A549 (cell line): Measurements from ENCODE around the gene ZRANB3. TPM values are rescaled to one million over a fixed set of nuclear protein-coding genes. Genes with fewer than 3 reads are reported as not detected.
"Not testable (repeated sequence)": the region's sequence is repeated elsewhere in the genome, so short reads cannot be mapped to it uniquely, and the experiment has no call there.

ENCODE experiments used
- ATAC-seq, 2 experiments: fragments of 200-7000 bp in 1 of 2; fragments of >200 bp in 1 of 2; cut with Nextera tagmentation in 1 of 2; cut with Tn5 transposase in 1 of 2; 3 replicates each; pipeline versions ENCODE4 v1.8.0 to v1.9.1; 2018 to 2020; ENCODE audit warnings: mild to moderate bottlenecking in 1 of 2, moderate library complexity in 1 of 2
- CTCF ChIA-PET: fragments of 300-600 bp; sonication (Branson Sonifier 250); formaldehyde crosslinking; extraction: SDS; loops from one replicate; lab custom pipeline; 2021; ENCODE audit warnings: antibody characterized with exemption, inconsistent platforms; lab: Yijun Ruan, JAX
- POLR2A ChIA-PET: fragments of 350-600 bp; formaldehyde crosslinking; extraction: SDS; loops from one replicate; lab custom pipeline; 2021; ENCODE audit warnings: antibody characterized with exemption, inconsistent platforms; lab: Yijun Ruan, JAX
- DNase-seq, 2 experiments: peaks; one replicate each; pipeline versions ENCODE4 v3.0.0 to v3.0.0-alpha.2; 2011 to 2016; ENCODE audit warnings: low read depth in 1 of 2, low spot score in 1 of 2
- FAIRE-seq: peaks from 2 replicates; lab custom pipeline; 2011; peaks lifted over from hg19 to GRCh38; lab: Jason Lieb, UNC
- H3K27ac ChIP-seq, 2 experiments: fragments of >200 bp; sonication (Bioruptor Twin); formaldehyde crosslinking; 3 replicates each; pipeline ENCODE4 v1.5.1; 2016 to 2017
- H3K4me1 ChIP-seq: fragments of >200 bp; sonication (Bioruptor Twin); formaldehyde crosslinking; 3 replicates; pipeline ENCODE4 v1.6.1; 2016
- H3K4me2 ChIP-seq: fragments of >200 bp; sonication (Bioruptor Twin); formaldehyde crosslinking; 3 replicates; pipeline ENCODE4 v1.6.1; 2016
- H3K4me3 ChIP-seq: fragments of >200 bp; sonication (Bioruptor Twin); formaldehyde crosslinking; 3 replicates; pipeline ENCODE4 v1.5.1; 2016
- H3K9me3 ChIP-seq: fragments of >200 bp; sonication (Bioruptor Twin); formaldehyde crosslinking; 3 replicates; pipeline ENCODE4 v1.6.1; 2016
- CBX2 ChIP-seq: fragments of 200-600 bp; sonication (generic); IDR thresholded peaks from 2 replicates; pipeline ENCODE4 v1.6.1; 2016; ENCODE audit warnings: low read depth, mild to moderate bottlenecking, borderline replicate concordance
- CEBPB ChIP-seq, 2 experiments: fragments of >200 bp in 1 of 2; sonication (Bioruptor Twin) in 1 of 2; formaldehyde crosslinking in 1 of 2; IDR thresholded peaks; 2 replicates each; pipeline ENCODE4 v1.6.1; 2012 to 2016
- FOXS1 ChIP-seq: fragments of 250-450 bp; sonication (Bioruptor Pico); IDR thresholded peaks from 2 replicates; pipeline ENCODE4 v1.5.0; 2020; ENCODE audit warnings: mild to moderate bottlenecking, moderate library complexity
- HDAC2 ChIP-seq: fragments of 200-600 bp; sonication (generic); IDR thresholded peaks from 2 replicates; pipeline ENCODE4 v1.6.1; 2016
- HOXA7 ChIP-seq: fragments of 250-450 bp; sonication (Bioruptor Pico); IDR thresholded peaks from 2 replicates; pipeline ENCODE4 v1.5.0; 2020; ENCODE audit warnings: mild to moderate bottlenecking, moderate library complexity
- MAFK ChIP-seq: fragments of 450-650 bp; IDR thresholded peaks from 2 replicates; pipeline ENCODE4 v1.6.1; 2014; ENCODE audit not compliant: partially characterized antibody
- MYC ChIP-seq: IDR thresholded peaks from 2 replicates; pipeline ENCODE4 v1.6.1; 2012; ENCODE audit warnings: mild to moderate bottlenecking, inconsistent platforms, low read length, improper control_type of control experiment, borderline replicate concordance
- POLR2AphosphoS2 ChIP-seq: conservative IDR thresholded peaks from 2 replicates; pipeline ENCODE4 v1.6.1; 2012; ENCODE audit warnings: low read length, improper control_type of control experiment, inconsistent platforms
- RCOR1 ChIP-seq: fragments of 150-350 bp; IDR thresholded peaks from 2 replicates; pipeline ENCODE4 v1.6.1; 2014; ENCODE audit warnings: antibody characterized with exemption, low read length, low read depth
- SREBF2 ChIP-seq: fragments of 450-650 bp; IDR thresholded peaks from 2 replicates; pipeline ENCODE4 v1.6.1; 2014; ENCODE audit warnings: mild to moderate bottlenecking, moderate library complexity
- TP53 ChIP-seq: fragments of 250-450 bp; sonication (Bioruptor Pico); IDR thresholded peaks from 2 replicates; pipeline ENCODE4 v1.5.0; 2021; ENCODE audit warnings: mild to moderate bottlenecking, moderate library complexity
- ZC3H11A ChIP-seq: fragments of 450-650 bp; IDR thresholded peaks from 2 replicates; pipeline ENCODE4 v1.6.1; 2014; ENCODE audit warnings: antibody characterized with exemption, mild to moderate bottlenecking
- ZSCAN20 ChIP-seq: fragments of 250-450 bp; sonication (Bioruptor Pico); IDR thresholded peaks from 2 replicates; pipeline ENCODE4 v1.8.0; 2022; ENCODE audit warnings: mild to moderate bottlenecking, moderate library complexity
- WGBS: methylation state at CpG from one replicate; pipeline ENCODE4 v1.1.6; 2017; ENCODE audit errors: missing lambda C conversion rate; 5-methylcytosine and 5-hydroxymethylcytosine counted together
- polyA plus RNA-seq, 4 experiments: library from polyadenylated mRNA; depleted of rRNA in 3 of 4; stranded (reverse); fragments of >200 nt; fragmentation: RNase III in 1 of 4; extraction: RNeasy Plus Mini Kit Qiagen cat#74134 plus additional on column Dnase treatment in 1 of 4; gene quantifications; 2 replicates in 3 of 4; 3 replicates in 1 of 4; pipeline ENCODE4 v1.2.3, GENCODE V29; 2011 to 2017
- TF ChIP-seq, protein P1 (sequence below): fragments of >200 bp; sonication (Bioruptor Twin); formaldehyde crosslinking; IDR thresholded peaks from 3 replicates; pipeline ENCODE4 v1.6.1; 2016
- TF ChIP-seq, protein P2 (sequence below): fragments of >200 bp; sonication (Bioruptor Twin); formaldehyde crosslinking; IDR thresholded peaks from 3 replicates; pipeline ENCODE4 v1.5.1; 2016
- TF ChIP-seq, protein P3 (sequence below): IDR thresholded peaks from 2 replicates; pipeline ENCODE4 v1.6.1; 2012
- TF ChIP-seq, protein P4 (sequence below): fragments of 150-350 bp; IDR thresholded peaks from 2 replicates; pipeline ENCODE4 v1.6.1; 2014; ENCODE audit warnings: low read depth, mild to moderate bottlenecking, low read length
- TF ChIP-seq, protein P5 (sequence below): IDR thresholded peaks from 2 replicates; pipeline ENCODE4 v1.6.1; 2012; ENCODE audit warnings: low read depth, borderline replicate concordance

ZRANB3 gene
- polyA plus RNA-seq, 2 of the 4 experiments (the other 2 are of a cell fraction): 6.2 to 12.4 TPM

DNA sequence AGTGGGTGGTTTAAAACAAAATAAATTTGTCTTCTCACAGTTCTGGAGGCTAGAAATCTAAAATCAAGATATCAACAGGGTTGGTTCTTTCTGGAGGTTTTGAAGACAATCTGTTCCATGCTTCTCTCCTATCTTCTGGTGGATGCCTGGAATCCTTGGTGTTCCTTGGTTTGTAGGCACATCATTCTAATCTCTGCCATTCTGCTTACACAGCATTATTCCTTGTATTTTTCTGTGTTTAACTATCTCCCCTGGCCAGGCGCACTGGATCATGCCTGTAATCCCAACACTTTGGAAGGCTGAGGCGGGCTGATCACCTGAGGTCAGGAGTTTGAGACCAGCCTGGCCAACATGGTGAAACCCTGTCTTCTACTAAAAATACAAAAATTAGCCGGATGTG lies 108.1 kb downstream of the ZRANB3 start:
- CTCF ChIA-PET: no interaction called here
- POLR2A ChIA-PET: no interaction called here
- Histone ChIP-seq H3K4me1 (no peaks in the 10 kb centered on the region), H3K4me2 (no peak overlapping the region), H3K9me3 (peaks cover under 1% of the 10 kb centered on the region; the same call in 1 of the 3 replicates), H3K4me3 (no peak overlapping the region), H3K27ac (no peak overlapping the region)
- no peak for DNase-seq
- WGBS: 96% methylated on average over 3 of the region's 3 CpGs
- no peak for ATAC-seq
- TF ChIP-seq POLR2AphosphoS2 (no peak), MAFK (peak; percentile 86), ZC3H11A (no peak)
- TF ChIP-seq, protein P1, sequence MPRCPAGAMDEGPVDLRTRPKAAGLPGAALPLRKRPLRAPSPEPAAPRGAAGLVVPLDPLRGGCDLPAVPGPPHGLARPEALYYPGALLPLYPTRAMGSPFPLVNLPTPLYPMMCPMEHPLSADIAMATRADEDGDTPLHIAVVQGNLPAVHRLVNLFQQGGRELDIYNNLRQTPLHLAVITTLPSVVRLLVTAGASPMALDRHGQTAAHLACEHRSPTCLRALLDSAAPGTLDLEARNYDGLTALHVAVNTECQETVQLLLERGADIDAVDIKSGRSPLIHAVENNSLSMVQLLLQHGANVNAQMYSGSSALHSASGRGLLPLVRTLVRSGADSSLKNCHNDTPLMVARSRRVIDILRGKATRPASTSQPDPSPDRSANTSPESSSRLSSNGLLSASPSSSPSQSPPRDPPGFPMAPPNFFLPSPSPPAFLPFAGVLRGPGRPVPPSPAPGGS: no peak
- no peak for FAIRE-seq

DNA sequence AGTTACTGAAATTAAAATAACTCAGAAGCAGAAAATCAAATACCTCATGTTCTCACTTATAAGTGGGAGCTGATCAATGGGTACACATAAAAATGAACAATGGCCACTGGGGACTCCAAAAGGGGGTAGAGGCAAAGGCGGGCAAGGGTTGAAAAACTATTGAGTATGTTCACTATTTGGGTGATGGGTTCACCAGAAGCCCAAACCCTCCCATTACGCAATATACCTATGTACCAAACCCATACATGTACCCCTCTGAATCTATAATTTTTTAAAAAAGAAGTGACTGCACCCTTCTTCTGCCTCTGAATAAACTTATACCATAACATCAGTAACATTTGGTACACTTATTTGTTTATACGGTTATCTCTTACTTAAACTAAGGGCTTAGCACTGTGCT lies 119.4 kb downstream of the ZRANB3 start:
- FAIRE-seq (no peak), ATAC-seq (no peak), DNase-seq (no peak)
- Histone ChIP-seq H3K9me3 (no peaks in the 10 kb centered on the region), H3K27ac (no peak overlapping the region), H3K4me3 (no peak overlapping the region), H3K4me2 (no peak overlapping the region), H3K4me1 (no peaks in the 10 kb centered on the region)
- ChIA-PET POLR2A (no interaction called here), CTCF (no interaction called here)
- TF ChIP-seq CEBPB (IDR thresholded peaks at IDR 0.05) (peak; percentile 64 to 70; a peak in 3 of 4 replicates), SREBF2 (no peak)
- TF ChIP-seq, protein P2, sequence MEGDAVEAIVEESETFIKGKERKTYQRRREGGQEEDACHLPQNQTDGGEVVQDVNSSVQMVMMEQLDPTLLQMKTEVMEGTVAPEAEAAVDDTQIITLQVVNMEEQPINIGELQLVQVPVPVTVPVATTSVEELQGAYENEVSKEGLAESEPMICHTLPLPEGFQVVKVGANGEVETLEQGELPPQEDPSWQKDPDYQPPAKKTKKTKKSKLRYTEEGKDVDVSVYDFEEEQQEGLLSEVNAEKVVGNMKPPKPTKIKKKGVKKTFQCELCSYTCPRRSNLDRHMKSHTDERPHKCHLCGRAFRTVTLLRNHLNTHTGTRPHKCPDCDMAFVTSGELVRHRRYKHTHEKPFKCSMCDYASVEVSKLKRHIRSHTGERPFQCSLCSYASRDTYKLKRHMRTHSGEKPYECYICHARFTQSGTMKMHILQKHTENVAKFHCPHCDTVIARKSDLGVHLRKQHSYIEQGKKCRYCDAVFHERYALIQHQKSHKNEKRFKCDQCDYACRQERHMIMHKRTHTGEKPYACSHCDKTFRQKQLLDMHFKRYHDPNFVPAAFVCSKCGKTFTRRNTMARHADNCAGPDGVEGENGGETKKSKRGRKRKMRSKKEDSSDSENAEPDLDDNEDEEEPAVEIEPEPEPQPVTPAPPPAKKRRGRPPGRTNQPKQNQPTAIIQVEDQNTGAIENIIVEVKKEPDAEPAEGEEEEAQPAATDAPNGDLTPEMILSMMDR: no peak
- WGBS: 93% methylated on average over 3 of the region's 3 CpGs

DNA sequence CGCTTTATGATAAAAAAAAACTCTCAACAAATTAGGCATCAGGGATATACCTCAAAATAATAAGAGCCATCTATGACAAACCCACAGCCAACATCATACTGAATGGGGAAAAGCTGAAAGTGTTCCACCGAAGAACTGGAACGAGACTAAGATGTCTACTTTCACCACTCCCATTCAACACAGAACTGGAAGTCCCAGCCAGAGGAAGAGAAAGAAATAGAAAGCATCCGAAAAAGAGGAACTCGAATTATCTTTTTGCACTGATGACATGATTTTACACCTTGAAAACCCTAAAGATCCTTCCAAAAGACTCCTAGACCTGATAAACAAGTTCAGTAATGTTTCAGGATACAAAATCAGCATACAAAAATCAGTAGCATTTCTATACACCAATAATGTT lies 121.6 kb downstream of the ZRANB3 start:
- ATAC-seq (no peak), FAIRE-seq (no peak), DNase-seq (no peak)
- 65% methylated on average over 5 of the region's 5 CpGs for WGBS
- ChIA-PET CTCF (no interaction called here), POLR2A (no interaction called here)
- no peak overlapping the region for H3K27ac ChIP-seq
- no peaks in the 10 kb centered on the region for H3K9me3 ChIP-seq
- H3K4me2 ChIP-seq: no peak overlapping the region
- TF ChIP-seq FOXS1 (CRISPR knock-in tag) (no peak), ZSCAN20 (CRISPR knock-in tag) (no peak), ZC3H11A (no peak), MYC (no peak), RCOR1 (no peak), CBX2 (no peak), HDAC2 (no peak), SREBF2 (no peak), HOXA7 (no peak), TP53 (CRISPR knock-in tag) (no peak)
- TF ChIP-seq, protein P3, sequence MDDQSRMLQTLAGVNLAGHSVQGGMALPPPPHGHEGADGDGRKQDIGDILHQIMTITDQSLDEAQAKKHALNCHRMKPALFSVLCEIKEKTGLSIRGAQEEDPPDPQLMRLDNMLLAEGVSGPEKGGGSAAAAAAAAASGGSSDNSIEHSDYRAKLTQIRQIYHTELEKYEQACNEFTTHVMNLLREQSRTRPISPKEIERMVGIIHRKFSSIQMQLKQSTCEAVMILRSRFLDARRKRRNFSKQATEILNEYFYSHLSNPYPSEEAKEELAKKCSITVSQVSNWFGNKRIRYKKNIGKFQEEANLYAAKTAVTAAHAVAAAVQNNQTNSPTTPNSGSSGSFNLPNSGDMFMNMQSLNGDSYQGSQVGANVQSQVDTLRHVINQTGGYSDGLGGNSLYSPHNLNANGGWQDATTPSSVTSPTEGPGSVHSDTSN: no peak
- TF ChIP-seq, protein P4, sequence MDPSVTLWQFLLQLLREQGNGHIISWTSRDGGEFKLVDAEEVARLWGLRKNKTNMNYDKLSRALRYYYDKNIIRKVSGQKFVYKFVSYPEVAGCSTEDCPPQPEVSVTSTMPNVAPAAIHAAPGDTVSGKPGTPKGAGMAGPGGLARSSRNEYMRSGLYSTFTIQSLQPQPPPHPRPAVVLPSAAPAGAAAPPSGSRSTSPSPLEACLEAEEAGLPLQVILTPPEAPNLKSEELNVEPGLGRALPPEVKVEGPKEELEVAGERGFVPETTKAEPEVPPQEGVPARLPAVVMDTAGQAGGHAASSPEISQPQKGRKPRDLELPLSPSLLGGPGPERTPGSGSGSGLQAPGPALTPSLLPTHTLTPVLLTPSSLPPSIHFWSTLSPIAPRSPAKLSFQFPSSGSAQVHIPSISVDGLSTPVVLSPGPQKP: no peak
- TF ChIP-seq, protein P5, sequence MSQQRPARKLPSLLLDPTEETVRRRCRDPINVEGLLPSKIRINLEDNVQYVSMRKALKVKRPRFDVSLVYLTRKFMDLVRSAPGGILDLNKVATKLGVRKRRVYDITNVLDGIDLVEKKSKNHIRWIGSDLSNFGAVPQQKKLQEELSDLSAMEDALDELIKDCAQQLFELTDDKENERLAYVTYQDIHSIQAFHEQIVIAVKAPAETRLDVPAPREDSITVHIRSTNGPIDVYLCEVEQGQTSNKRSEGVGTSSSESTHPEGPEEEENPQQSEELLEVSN: no peak
- TF ChIP-seq, all 56 proteins: peak for 0
- Histone ChIP-seq H3K4me3 (no peak overlapping the region), H3K4me1 (no peaks in the 10 kb centered on the region)

DNA sequence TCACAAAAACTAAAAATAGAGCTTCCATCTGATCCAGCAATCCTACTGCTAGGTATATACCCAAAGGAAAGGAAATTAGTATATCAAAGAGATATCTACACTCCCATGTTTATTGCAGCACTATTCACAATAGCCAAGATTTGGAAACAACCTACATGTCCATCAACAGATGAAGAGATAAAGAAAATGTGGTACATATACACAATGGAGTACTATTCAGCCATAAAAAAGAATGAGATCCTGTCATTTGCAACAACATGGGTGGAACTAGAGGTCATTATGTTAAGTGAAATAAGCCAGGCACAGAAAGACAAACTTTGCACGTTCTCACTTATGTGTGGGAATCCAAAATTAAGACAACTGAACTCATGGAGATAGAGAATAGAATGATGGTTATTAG lies 134.8 kb downstream of the ZRANB3 start:
- WGBS: 41% methylated on average over 1 of the region's 1 CpG

More for the DNA sequence above, 134.8 kb downstream of the ZRANB3 start:
- H3K4me2 ChIP-seq, H3K27ac ChIP-seq, ATAC-seq, H3K9me3 ChIP-seq, FAIRE-seq, H3K4me3 ChIP-seq, CTCF ChIA-PET, DNase-seq, POLR2A ChIA-PET, H3K4me1 ChIP-seq: not testable (repeated sequence)
